Stomach smooth muscle (tissue), 2 donors: ENCODE data around the gene PPFIA4.

Source experiments
- H3K27ac ChIP-seq: one replicate; pipeline ENCODE4 v1.7.0; 2013; ENCODE audit warnings: mild to moderate bottlenecking, low read length, inconsistent platforms
- H3K27me3 ChIP-seq, 2 donors: one replicate each; pipeline ENCODE4 v1.7.0; 2013; ENCODE audit warnings: low read length in 2 of 2; ENCODE audit not compliant: insufficient read depth in 2 of 2, control insufficient read depth in 1 of 2
- H3K36me3 ChIP-seq, 2 donors: one replicate each; pipeline ENCODE4 v1.7.0; 2013; ENCODE audit warnings: low read length in 2 of 2; ENCODE audit not compliant: control insufficient read depth in 2 of 2, insufficient read depth in 2 of 2
- H3K4me1 ChIP-seq: one replicate; pipeline ENCODE4 v1.7.0; 2013; ENCODE audit warnings: low read length; ENCODE audit not compliant: control insufficient read depth, insufficient read depth
- H3K4me3 ChIP-seq, 2 donors: one replicate each; pipeline ENCODE4 v1.7.0; 2013; ENCODE audit warnings: low read length in 2 of 2
- H3K9ac ChIP-seq, 2 donors: one replicate each; pipeline ENCODE4 v1.7.0; 2013; ENCODE audit warnings: low read length in 2 of 2, mild to moderate bottlenecking in 1 of 2
- H3K9me3 ChIP-seq, 2 donors: one replicate each; pipeline ENCODE4 v1.7.0; 2013; ENCODE audit warnings: low read length in 2 of 2; ENCODE audit not compliant: control insufficient read depth in 2 of 2
- donor health status: healthy.
- donor health status: Pancreatic carcinoma.

The PPFIA4 gene

DNA sequence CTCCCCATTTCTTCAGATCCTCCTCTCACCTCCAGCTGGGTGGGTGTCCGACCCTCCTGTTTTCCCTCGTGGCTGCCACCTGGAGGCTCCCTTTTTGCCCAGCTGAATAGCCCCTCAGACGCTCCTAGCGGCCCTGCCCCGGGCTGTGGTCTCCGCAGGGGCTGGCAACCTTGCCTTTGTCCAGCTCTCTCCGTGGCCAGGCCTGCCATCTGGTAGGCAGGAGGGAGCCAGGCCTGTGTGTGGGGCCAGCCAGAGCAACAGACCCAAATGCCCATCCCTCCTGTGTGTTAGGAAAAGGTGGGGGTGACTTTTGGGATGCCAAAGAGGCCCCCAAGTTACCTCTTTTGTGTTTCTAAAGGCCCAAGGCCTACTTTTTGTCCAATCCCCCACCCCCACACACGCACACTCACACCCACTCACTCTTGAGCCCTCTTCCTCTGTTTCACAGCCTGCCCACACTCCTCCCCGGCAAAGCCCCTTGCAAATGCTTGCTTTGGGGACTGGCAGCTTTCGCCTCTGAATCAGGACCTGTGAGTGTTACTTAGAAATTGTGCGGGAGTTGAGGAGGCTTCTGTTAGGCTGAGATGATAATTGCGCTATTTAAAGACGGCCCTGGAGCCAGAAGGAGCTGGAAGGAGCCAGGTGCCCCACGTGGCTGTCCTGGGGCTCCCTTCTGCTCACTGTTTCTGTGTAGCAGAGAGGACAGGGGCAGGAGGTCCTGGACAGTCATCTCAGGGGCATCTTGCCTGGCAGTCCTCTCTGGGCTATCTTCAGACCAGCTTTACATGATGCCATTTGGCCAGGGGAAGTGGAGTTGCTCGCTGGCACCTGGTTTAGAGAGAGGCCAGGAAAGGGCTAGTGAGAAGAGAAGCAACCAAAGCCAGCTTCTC is 9.1 kb downstream of the PPFIA4 start:
- Histone ChIP-seq H3K27ac (no peak overlapping the region), H3K9ac (no peak overlapping the region), H3K4me3 (no peak overlapping the region), H3K36me3 (no peaks in the 10 kb centered on the region), H3K9me3 (no peaks in the 10 kb centered on the region), H3K27me3 (no peaks in the 10 kb centered on the region), H3K4me1 (peaks cover 26% of the 10 kb centered on the region)

DNA sequence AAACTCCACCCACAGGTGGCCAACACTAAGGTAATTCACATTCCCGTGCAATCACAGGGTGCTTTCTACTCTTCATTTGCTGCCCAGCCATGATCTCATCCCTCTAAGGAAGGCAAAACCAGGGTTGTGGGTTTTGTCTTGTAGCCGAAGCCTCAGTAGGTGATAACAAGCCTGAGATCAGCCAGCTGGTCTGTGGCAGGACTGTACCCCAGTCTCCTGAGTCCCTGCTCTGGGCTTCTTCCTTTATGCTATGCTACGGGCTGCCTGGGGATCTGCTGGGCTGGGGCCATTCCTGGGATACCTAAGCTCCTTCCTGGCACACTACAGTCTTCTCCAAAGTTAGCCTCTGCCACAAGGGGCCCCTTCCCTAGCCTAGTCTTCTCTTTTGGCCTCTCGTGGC is 9.8 kb downstream of the PPFIA4 start:
- no peak overlapping the region for H3K4me3 ChIP-seq
- H3K36me3 ChIP-seq, result no peaks in the 10 kb centered on the region
- H3K4me1 ChIP-seq, result peaks cover 26% of the 10 kb centered on the region
- H3K27me3 ChIP-seq, result no peaks in the 10 kb centered on the region
- H3K9ac ChIP-seq, result no peak overlapping the region
- H3K27ac ChIP-seq, result no peak overlapping the region
- H3K9me3 ChIP-seq, result no peaks in the 10 kb centered on the region

DNA sequence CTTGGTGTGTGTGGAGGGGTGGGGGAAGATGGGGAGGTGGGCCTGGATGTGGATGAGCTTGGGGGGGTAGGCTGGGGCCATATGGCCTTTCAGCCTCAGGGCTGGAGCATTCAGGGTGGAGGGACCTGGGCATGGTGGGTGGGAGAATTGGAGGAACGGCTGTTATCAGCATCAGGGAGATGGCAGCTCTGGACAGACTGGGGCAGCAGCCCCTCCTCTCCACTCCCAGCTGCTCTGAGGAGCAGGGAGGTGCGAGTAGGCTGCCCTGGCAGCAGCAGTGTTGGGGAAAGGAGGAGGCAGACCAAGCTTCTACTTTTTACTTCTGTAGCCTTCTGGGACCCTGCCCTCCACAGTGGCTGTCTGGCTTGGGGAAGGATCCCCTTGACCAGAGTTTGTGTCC is 10.2 kb downstream of the PPFIA4 start:
- Histone ChIP-seq H3K9ac (no peak overlapping the region), H3K9me3 (no peaks in the 10 kb centered on the region), H3K27ac (no peak overlapping the region), H3K4me3 (no peak overlapping the region), H3K27me3 (peaks cover 0 to under 1% of the 10 kb centered on the region in 2 donors), H3K36me3 (no peaks in the 10 kb centered on the region), H3K4me1 (peaks cover 26% of the 10 kb centered on the region)

DNA sequence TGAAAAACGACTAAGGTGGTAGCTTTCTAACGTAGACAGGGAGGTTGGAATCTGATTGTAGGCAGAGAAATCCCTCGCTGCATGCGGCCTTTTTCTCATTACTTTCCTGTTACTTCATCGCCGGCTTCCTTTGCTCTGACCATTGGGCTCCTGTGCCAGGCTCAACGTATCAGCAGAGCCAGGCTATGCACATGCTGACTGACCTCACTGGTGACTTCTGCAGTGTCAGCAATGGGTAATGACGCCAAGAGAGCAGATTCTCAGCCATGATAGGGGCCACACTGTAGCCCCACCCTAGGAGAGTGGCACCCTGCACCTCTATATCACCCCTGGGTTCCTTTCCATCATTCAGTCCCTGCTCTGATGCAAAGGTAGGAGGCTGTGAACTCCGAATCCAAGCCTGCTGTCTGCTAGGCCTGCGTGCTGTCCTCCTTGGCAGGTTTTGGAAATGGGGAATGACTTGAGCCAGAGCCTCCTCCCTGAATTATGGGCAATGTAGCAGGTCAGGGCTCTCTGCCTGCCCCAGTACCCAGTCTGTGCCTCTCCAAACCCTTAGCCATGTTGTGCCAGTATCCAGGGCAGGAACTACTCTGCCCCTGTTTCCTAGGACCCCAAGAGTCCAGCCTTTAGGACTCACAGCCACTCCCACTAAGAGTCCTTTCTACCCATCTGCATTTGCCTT is 11.4 kb downstream of the PPFIA4 start:
- H3K4me1 ChIP-seq, result peaks cover 26% of the 10 kb centered on the region
- H3K9ac ChIP-seq, result peak overlapping the region in 1 of 2 donors; percentile 21

DNA sequence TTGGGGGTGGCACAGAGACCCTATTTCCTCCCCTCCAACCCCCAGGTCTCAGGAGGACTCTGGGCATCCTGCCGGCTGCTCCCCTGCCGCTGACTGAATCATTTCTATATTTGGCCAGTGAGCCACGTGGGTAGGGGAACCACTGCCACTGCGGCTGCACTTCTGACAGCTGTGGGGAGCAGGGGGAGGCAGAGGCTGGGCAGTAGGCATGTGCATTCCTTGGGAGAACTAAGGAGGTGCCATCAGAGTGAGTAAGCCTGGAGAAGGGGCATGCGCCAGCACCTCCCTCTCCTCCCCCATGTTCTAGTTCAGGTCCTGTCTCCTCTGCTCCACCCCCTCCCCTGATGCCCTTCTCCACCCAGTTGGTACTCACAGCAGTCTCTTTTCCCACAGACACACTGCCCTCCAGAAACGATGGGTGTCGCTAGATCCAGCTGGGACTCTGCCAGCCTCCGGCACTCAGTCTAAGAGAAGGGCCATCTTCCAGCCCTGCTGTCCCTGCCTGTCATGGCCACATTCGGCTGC is 12.0 kb downstream of the PPFIA4 start:
- no peaks in the 10 kb centered on the region for H3K9me3 ChIP-seq
- no peak overlapping the region for H3K4me3 ChIP-seq
- H3K27ac ChIP-seq, result peak overlapping the region; percentile 67
- H3K4me1 ChIP-seq, result peaks cover 26% of the 10 kb centered on the region
- no peaks in the 10 kb centered on the region for H3K36me3 ChIP-seq
- peaks cover 0 to 2% of the 10 kb centered on the region in 2 donors for H3K27me3 ChIP-seq
- peak overlapping the region; percentile 38 to 51 for H3K9ac ChIP-seq

More for the DNA sequence above, 11.4 kb downstream of the PPFIA4 start:
- H3K27ac ChIP-seq, result peak overlapping the region; percentile 67
- H3K36me3 ChIP-seq, result no peaks in the 10 kb centered on the region
- peaks cover 0 to 2% of the 10 kb centered on the region in 2 donors for H3K27me3 ChIP-seq
- no peaks in the 10 kb centered on the region for H3K9me3 ChIP-seq
- no peak overlapping the region for H3K4me3 ChIP-seq

DNA sequence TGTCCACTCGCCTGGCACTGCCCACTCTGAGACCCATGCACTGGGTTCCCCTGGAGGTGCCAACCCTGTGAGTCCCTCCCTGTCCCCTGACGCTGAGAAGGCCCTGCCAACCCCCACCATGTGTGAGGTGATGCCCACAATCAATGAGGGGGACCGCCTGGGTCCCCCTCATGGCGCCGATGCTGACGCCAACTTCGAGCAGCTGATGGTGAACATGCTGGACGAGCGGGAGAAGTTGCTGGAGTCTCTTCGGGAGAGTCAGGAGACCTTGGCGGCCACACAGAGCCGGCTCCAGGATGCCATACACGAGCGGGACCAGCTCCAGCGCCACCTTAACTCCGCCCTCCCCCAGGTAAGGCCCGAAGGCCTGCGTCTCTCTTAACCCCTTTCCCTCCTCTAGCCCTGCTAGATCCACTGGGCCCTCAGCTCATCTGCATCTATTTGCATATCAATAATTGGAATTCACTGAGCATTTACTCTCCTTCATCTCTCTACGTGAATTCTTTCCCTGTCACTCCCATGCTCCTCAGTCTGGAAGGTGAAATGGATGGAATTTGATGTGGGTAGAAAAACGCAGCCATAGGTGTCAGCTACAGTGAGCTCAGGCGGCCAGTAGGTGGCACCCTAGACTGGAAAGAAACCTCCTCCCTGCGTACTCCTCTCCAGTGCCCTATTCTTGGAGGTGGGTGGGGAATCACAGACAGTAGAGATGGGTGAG is 12.8 kb downstream of the PPFIA4 start:
- peak overlapping the region in 1 of 2 donors; percentile 38 for H3K9ac ChIP-seq
- no peaks in the 10 kb centered on the region for H3K9me3 ChIP-seq
- H3K27ac ChIP-seq, result peak overlapping the region; percentile 67
- H3K4me3 ChIP-seq, result no peak overlapping the region
- H3K4me1 ChIP-seq, result peaks cover 26% of the 10 kb centered on the region
- no peaks in the 10 kb centered on the region for H3K36me3 ChIP-seq
- H3K27me3 ChIP-seq, result peaks cover 0 to 2% of the 10 kb centered on the region in 2 donors

DNA sequence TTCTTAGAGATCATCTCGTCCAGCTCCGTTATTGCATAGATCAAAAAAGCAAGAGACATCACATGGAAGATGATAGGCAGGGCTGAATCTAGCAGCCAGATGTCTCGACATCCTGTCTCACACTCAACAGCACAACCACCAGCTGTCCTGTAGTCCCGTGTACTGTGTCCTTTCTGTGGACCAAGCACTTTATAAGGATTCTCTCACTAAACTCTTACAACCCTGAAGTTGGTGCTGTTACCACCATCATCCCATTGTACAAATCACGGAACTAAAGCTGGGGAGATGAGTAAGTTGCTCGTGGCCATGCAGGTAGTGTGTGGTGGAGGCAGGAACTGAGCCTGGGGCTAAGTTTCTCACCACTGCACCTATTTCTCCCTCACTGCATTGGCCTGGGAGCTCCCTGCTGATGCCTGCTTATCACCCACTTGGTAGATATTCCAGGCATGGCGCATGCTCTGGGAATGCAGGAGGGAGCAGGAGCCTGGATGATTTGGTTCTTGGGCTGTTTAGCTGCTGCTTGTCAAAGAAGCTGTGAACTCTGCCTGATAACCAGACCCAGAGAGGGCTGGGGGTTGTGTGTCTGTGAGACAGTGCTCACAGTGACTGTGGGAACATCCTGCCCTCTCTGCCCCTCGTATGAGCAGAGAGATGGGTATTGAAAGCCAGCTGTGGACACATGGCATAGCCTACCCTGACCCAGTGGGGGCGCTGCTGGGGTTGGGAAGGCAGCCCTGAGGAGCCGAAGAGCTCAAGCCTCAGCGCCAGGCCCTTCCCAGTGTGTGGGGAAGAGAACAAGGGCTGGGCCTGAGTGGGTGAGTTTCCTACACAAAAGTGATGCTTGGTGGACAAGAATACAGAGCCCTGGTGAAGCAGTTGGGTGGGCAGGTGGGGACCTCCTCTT is 13.6 kb downstream of the PPFIA4 start:
- H3K9ac ChIP-seq, result no peak overlapping the region
- no peak overlapping the region for H3K27ac ChIP-seq
- peaks cover 0 to 2% of the 10 kb centered on the region in 2 donors for H3K27me3 ChIP-seq

DNA sequence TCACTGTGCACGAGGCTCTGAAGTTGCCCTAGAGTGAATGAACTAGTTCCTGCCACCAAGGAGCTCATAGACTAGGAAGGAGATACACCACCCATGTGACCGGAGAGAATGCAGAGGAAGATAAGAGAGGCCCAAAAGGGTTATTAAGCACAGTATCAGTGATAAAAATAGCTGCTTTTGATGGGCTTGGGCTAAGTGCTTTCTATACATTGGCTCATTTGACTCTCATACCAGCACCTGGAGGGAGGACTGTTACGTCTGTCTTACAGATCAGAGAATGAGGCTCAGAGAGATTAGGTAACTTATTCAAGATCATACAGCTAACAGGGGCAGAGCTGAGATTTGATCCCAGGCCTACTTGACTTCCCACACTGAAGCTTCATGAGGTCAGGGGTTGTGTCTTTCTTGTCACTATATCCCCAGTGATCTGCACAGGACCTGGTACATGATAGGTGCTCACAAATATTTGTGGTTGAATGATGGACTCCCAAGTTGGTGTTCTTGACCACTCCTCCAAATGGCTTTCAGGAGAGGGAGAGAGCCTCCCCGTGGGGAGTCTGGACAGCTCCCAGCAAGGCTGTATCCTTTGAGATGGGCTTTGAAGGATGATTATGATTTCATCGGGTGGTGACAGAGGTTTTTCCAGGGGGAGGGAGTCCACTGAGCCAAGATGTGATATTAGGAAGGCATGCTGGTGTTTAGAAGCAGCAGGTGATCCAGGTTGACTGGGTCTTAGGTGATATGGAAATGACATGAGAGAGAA is 14.4 kb downstream of the PPFIA4 start:
- H3K27ac ChIP-seq, result no peak overlapping the region
- H3K4me3 ChIP-seq, result no peak overlapping the region

More for the DNA sequence above, 13.6 kb downstream of the PPFIA4 start:
- Histone ChIP-seq H3K9me3 (no peaks in the 10 kb centered on the region), H3K4me1 (peaks cover 26% of the 10 kb centered on the region), H3K4me3 (no peak overlapping the region), H3K36me3 (no peaks in the 10 kb centered on the region)

DNA sequence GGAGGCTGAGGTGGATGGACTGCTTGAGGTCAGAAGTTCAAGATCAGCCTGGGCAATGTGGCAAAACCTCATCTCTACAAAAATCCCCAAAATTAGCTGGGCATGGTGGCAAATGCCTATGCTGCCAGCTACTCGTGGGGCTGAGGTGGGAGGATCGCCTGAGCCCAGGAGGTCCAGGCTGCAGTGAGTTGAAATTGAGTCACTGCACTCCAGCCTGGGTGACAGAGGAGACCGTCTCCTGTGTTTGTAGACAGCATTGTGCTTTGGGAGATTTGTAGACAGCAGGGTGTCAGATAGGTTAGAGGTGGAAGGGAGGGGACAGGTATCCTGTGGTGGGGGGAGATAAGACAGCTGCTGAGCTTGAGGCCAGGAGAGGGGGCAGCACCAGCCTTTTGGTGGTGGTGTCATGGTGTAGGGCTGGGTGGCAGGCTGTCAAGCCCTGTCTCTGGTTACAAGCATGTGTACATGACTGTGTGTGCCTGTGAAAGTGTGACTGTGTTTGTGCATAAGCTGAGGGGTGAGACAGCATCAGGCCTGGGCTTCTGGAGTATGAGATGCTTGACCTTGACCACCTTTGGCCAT is 15.2 kb downstream of the PPFIA4 start:
- Histone ChIP-seq H3K27me3 (peaks cover 0 to 2% of the 10 kb centered on the region in 2 donors), H3K4me1 (peaks cover 22% of the 10 kb centered on the region)

More for the DNA sequence above, 14.4 kb downstream of the PPFIA4 start:
- Histone ChIP-seq H3K27me3 (peaks cover 0 to 2% of the 10 kb centered on the region in 2 donors), H3K9me3 (no peaks in the 10 kb centered on the region), H3K36me3 (no peaks in the 10 kb centered on the region), H3K9ac (no peak overlapping the region), H3K4me1 (peaks cover 26% of the 10 kb centered on the region)

More for the DNA sequence above, 15.2 kb downstream of the PPFIA4 start:
- H3K4me3 ChIP-seq, result no peak overlapping the region
- H3K27ac ChIP-seq, result no peak overlapping the region
- no peak overlapping the region for H3K9ac ChIP-seq
- H3K9me3 ChIP-seq, result no peaks in the 10 kb centered on the region
- no peaks in the 10 kb centered on the region for H3K36me3 ChIP-seq
